DND-41 (cell line): Measurements from ENCODE around the gene MAD2L1BP.
"Not testable (repeated sequence)": the region's sequence is repeated elsewhere in the genome, so short reads cannot be mapped to it uniquely, and the experiment has no call there.

Source experiments
- ATAC-seq: fragments of 200-7000 bp; cut with Tn5 transposase; 3 replicates; pipeline ENCODE4 v1.9.1; 2021; ENCODE audit warnings: low read depth; ENCODE audit not compliant: insufficient read depth
- DNase-seq: peaks from one replicate; pipeline ENCODE4 v3.0.0-alpha.2; 2020
- H2AFZ ChIP-seq: 2 replicates; pipeline ENCODE4 v1.6.0; 2012; ENCODE audit warnings: low read depth, low read length
- H3K27ac ChIP-seq: 2 replicates; pipeline ENCODE4 v1.5.1; 2012; ENCODE audit warnings: low read length, inconsistent platforms
- H3K27me3 ChIP-seq: fragments of 200-600 bp; sonication (generic); 2 replicates; pipeline ENCODE4 v1.6.0; 2012; ENCODE audit warnings: low read length, mild to moderate bottlenecking, inconsistent platforms; ENCODE audit not compliant: insufficient read depth, poor library complexity
- H3K36me3 ChIP-seq: 2 replicates; pipeline ENCODE4 v1.5.1; 2012; ENCODE audit warnings: low read length, inconsistent platforms; ENCODE audit not compliant: insufficient read depth
- H3K4me1 ChIP-seq: 2 replicates; pipeline ENCODE4 v1.5.1; 2012; ENCODE audit warnings: mild to moderate bottlenecking, low read length; ENCODE audit not compliant: insufficient read depth
- H3K4me2 ChIP-seq: 2 replicates; pipeline ENCODE4 v1.6.0; 2012; ENCODE audit warnings: mild to moderate bottlenecking, moderate library complexity, low read length, inconsistent platforms; ENCODE audit not compliant: insufficient read depth
- H3K4me3 ChIP-seq, 2 experiments: fragments of 200-600 bp in 1 of 2; shearing (Covaris generic) in 1 of 2; 2 replicates each; pipeline ENCODE4 v1.5.1; 2012 to 2016; ENCODE audit warnings: inconsistent platforms in 2 of 2, low read length in 2 of 2, mild to moderate bottlenecking in 2 of 2, low read depth in 1 of 2, moderate library complexity in 1 of 2
- H3K79me2 ChIP-seq: 2 replicates; pipeline ENCODE4 v1.6.0; 2012; ENCODE audit warnings: low read length, inconsistent platforms; ENCODE audit not compliant: insufficient read depth
- H3K9ac ChIP-seq: 2 replicates; pipeline ENCODE4 v1.6.0; 2012; ENCODE audit warnings: low read depth, mild to moderate bottlenecking, inconsistent platforms, low read length, moderate library complexity
- H3K9me3 ChIP-seq: 2 replicates; pipeline ENCODE4 v1.5.1; 2012; ENCODE audit warnings: low read length, moderate library complexity, mild to moderate bottlenecking, inconsistent platforms; ENCODE audit not compliant: insufficient read depth, severe bottlenecking
- H4K20me1 ChIP-seq: 2 replicates; pipeline ENCODE4 v1.6.0; 2012; ENCODE audit warnings: low read length; ENCODE audit not compliant: insufficient read depth
- CTCF ChIP-seq: IDR thresholded peaks from 2 replicates; pipeline ENCODE4 v1.5.1; 2012; ENCODE audit warnings: borderline replicate concordance, low read length, moderate library complexity, mild to moderate bottlenecking; ENCODE audit not compliant: poor library complexity, severe bottlenecking; ENCODE audit errors: extremely low read depth
- EZH2 ChIP-seq: IDR thresholded peaks from 3 replicates; pipeline ENCODE4 v1.6.1; 2012; ENCODE audit warnings: borderline replicate concordance, low read depth, mild to moderate bottlenecking, moderate library complexity, low read length, inconsistent platforms; ENCODE audit not compliant: severe bottlenecking

Gene MAD2L1BP

GRCh38 chr6:43645613-43645964 is 9.9 kb downstream of the MAD2L1BP start:
- DNase-seq (no peak), ATAC-seq (no peak)
- Histone ChIP-seq H3K9me3 (no peaks in the 10 kb centered on the region), H3K4me3 (no peak overlapping the region), H3K9ac (no peak overlapping the region), H3K36me3 (peaks cover 13% of the 10 kb centered on the region), H3K4me1 (no peaks in the 10 kb centered on the region), H3K79me2 (no peaks in the 10 kb centered on the region; the same call in 1 of the 2 replicates), H3K4me2 (no peak overlapping the region), H3K27ac (no peak overlapping the region), H4K20me1 (peaks cover 15% of the 10 kb centered on the region; the same call in 1 of the 2 replicates), H3K27me3 (no peaks in the 10 kb centered on the region), H2AFZ (no peak overlapping the region)
- TF ChIP-seq CTCF (no peak), EZH2 (no peak)

- TF ChIP-seq CTCF (no peak), EZH2 (no peak)
- Histone ChIP-seq H3K27me3 (no peaks in the 10 kb centered on the region), H2AFZ (no peak overlapping the region), H3K4me1 (no peaks in the 10 kb centered on the region), H3K9me3 (no peaks in the 10 kb centered on the region), H4K20me1 (peaks cover 2% of the 10 kb centered on the region; the same call in 1 of the 2 replicates), H3K4me2 (no peak overlapping the region), H3K9ac (no peak overlapping the region), H3K79me2 (no peaks in the 10 kb centered on the region), H3K36me3 (no peaks in the 10 kb centered on the region), H3K4me3 (no peak overlapping the region), H3K27ac (no peak overlapping the region)
- no peak for DNase-seq
- ATAC-seq: no peak
These were observed 12.0 kb downstream of the MAD2L1BP start for GRCh38 chr6:43647613-43648012.

- H3K4me3 ChIP-seq: no peak overlapping the region
- DNase-seq (no peak), ATAC-seq (no peak)
- H3K36me3 ChIP-seq: no peaks in the 10 kb centered on the region
- no peaks in the 10 kb centered on the region for H3K27me3 ChIP-seq
- TF ChIP-seq EZH2 (no peak), CTCF (no peak)
- no peak overlapping the region for H3K4me2 ChIP-seq
- H3K9me3 ChIP-seq: no peaks in the 10 kb centered on the region
- no peak overlapping the region for H3K27ac ChIP-seq
- no peaks in the 10 kb centered on the region for H4K20me1 ChIP-seq
- no peaks in the 10 kb centered on the region for H3K79me2 ChIP-seq
- no peaks in the 10 kb centered on the region for H3K4me1 ChIP-seq
- no peak overlapping the region for H2AFZ ChIP-seq
- no peak overlapping the region for H3K9ac ChIP-seq
These were observed 12.6 kb downstream of the MAD2L1BP start for GRCh38 chr6:43648248-43648647.

GRCh38 chr6:43652822-43653221 is 17.2 kb downstream of the MAD2L1BP start:
- H2AFZ ChIP-seq, H3K4me2 ChIP-seq, H3K9ac ChIP-seq, H3K27me3 ChIP-seq, H3K4me1 ChIP-seq, H3K9me3 ChIP-seq, H3K79me2 ChIP-seq, H3K4me3 ChIP-seq, H4K20me1 ChIP-seq, H3K36me3 ChIP-seq, ATAC-seq, DNase-seq, H3K27ac ChIP-seq: not testable (repeated sequence)
